Germinal center (tissue), 1 donor: ENCODE results near the gene ACTR3C.

Experiments
- DNase-seq: peaks from one replicate; pipeline ENCODE4 v3.0.0; 2012; ENCODE audit warnings: mixed read lengths, low spot score

Gene ACTR3C

DNA sequence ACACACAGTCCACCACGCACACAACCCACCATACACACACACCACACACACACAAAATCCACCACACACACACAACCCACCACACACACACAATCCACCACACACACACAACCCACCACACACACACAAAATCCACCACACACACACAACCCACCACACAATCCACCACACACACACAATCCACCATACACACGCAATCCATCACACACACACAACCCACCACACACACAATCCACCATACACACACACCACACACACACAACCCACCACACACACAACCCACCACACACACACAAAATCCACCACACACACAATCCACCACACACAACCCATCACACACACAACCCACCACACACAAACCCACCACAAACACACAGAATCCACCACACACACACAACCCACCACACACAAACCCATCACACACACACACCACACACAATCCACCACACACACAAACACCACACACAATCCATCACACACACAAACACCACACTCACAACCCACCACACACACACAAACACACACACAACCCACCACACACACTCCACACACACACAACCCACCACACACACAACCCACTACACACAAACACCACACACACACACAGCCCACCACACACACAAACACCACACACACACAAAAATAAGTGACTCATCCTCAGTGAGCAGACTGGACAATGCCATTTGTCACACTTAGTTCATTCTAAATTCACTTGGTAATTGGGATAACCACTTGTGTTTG is 36.4 kb upstream of the ACTR3C start:
- no peak for DNase-seq

DNA sequence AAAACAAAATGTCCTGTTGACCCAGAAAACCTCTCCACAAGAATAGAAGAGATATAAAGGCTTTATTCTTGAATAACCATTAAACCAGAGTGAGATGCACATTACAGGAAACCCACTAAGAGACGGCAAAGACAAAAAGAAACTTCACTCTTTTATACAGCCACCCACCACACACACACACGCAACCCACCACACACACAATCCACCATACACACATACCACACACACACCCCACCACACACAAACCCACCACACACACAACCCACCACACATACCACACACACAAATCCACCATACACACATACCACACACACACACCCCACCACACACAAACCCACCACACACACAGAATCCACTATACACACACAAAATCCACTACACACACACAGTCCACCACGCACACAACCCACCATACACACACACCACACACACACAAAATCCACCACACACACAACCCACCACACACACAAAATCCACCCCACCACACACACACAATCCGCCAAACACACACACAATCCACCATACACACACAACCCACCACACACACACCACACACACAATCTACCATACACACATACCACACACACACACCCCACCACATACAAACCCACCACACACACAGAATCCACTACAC is 35.8 kb upstream of the ACTR3C start:
- DNase-seq, result no peak

DNA sequence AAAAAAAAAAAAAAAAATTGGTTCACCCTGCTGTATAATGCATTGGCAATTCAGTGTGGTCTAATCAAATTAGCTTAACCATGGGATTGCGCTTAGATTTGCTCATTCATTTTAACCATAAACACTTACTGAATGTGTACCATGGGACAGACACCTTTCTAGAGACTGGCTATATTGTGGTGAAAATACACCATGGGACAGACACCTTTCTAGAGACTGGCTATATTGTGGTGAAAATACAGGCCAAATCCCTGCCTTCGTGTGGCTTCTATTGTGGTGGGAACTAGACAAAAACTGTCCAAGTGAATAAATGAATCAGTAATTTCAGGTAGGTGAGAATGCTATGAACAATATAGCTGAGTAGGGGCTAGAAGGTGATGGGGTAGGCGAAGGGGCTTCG is 35.1 kb upstream of the ACTR3C start:
- DNase-seq, result no peak

DNA sequence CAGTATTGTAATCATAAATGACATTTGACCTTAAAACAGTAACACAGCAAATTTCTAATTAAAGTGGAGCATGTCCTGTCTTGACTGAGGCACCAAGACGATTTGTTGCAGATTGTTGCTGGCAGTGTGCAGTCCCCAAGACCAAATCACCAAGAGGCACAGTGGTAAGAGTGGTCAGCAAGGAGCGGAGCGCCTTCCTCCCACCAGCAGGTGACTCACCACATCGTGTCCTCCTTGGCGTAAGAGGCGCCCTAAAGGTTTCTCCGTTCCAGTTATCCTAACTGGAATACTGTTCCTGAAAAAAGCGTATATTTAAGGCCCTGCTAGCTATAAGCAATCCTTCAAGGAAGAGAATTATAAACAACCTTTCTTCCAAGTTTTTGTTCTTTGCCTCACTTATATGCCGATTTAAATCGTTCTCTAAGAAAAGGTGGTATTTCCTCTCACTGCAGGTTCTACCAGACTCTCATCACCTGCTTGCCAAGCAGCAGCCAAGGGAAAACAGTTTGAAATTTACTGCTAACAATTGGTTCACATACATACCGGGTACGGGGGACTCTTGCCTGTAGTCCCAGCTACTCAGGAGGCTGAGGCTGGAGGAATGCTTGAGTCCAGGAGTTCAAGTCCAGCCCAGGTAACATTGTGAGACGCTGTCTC is 34.6 kb upstream of the ACTR3C start:
- no peak for DNase-seq

DNA sequence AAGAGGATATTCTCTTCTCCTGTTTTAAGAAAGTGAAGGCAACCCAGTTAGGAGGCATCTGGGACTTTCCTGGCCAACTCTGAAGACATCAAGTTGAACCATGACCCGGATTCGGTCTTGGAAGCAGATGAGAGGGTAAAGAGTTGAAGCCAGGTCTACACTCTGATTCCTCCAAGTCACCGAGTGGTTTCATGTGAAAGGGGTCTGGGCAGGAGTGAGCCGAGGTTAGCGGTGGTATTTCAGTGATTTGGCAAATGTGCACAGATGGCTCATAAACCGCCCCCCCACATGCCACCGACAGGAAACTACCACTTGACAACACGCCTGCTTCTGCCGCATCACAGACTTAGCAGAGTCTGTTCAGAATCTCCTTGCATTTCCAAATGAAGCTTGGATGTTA is 33.9 kb upstream of the ACTR3C start:
- peak; percentile 37 for DNase-seq

DNA sequence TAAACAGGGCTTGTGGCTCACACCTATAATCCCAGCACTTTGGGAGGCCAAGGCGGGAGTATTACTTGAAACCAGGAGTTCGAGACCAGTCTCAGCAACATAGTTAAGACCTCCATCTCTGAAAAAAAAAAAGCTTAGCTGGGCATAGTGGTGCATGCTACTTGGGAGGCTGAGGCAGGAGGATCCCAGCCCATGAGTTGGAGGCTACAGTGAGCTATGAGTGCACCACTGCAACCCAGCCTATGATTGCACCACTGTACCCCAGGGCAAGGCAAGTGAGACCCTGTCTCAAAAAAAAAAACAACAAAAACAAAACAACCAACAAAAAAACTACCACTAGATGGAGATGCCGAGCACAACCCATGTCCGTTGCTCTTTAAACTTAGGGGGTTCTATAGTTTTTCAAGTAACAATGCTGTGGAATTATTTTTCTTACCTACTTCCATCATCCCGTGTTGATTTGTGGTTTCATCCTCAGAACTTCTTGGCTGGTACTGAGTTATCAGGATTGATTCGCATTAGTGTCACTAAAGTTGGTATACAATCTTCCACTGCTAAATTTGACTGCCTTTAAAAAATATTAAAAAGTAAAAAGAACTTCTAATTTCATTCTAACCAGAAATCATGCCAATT is 33.0 kb upstream of the ACTR3C start:
- DNase-seq, result peak; percentile 56

DNA sequence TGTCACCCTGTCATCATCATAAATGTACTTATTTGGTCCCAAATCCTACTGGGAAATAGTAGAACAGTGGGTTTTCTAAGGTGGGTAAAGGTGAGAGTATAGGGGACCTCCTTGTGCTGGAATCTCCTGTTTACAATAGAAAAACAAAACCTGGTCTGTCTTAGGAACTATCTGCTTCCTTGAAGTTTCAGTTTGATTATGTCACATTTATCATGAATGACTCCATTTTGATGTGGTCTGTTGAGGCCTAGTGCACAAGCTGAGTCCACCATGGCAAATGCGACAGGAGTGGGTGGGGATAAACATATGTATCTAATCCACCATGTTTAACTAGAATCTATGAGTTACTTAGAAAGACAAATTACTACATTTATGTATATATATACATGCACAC is 32.3 kb upstream of the ACTR3C start:
- DNase-seq, result no peak

DNA sequence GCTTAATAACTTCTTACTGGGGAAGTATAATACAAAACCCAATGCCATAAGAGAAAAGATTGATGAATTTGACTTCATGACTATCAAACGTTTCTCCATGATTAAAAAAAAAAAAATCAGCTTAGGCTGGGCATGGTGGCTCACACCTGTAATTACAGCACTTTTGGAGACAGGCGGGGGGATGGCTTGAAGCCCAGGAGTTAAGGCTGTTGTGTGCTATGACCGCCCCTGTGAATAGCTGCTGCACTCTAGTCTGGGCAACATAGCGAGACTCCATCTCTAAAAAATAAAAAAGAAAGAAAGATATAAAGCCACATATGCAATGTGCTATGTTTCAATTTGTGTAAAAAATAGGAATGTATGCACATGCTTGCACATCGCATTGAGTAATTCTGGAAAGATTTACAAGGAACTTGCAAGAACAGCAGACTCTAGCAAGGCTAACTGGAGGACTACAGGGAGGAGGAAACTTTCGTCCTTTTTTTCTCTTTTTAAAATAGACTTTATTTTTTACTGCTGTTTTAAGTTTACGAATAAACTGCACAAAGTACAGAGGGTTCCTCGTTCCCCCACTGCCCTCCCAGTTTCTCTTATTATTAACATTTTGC is 28.3 kb upstream of the ACTR3C start:
- no peak for DNase-seq

DNA sequence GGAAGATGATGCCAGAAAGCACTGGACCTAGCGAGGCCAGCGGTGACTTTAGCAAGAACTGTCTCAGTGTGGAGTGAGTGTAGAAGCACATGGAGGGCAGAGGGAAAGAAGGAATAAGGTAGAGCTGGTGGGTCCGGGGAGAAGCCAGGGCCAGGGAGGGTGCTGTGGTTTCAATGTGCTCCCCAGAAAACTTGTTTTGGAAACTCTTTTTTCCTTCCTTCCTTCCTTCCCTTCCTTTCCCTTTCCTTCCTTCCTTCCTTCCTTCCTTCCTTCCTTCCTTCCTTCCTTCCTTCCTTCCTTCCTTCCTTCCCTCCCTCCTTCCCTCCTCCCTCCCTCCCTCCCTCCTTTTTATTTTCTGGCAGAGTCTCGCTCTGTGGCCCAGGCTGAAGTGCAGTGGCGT is 23.6 kb upstream of the ACTR3C start:
- no peak for DNase-seq

DNA sequence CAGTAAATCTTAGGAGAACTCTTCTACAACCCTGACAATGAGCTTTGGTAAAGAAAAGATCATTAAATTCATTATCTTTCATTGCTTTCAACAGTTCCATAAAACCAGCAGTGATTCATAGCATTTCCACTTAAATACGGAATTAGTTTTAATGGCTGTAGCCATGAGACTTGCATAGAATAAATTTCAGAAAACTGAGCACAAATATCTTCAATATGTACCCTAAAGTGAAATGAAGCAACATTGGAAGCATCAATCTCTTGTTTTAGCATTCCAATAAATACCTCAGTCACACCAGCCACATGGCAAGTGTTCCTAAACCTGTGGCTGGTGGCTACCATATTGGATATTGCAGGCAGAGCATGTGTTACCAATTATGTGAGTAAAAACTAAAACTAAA is 21.7 kb upstream of the ACTR3C start:
- DNase-seq, result no peak

DNA sequence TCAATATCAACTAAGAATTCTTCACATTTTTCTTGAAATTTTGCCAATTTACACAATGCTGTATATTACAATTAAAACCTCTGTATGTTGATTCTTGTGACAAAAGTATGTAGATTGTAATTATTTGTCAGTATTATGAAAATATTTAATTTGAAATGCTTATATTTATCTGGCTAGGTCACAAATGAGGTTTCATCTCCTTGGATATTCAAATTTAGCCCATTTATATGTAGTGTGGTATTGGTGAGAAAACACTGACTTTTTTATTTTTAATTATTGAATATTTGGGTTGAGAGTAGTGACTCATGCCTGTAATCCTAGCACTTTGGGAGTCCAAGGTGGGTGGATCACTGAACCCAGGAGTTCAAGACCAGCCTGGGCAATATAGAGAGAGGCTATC is 21.0 kb upstream of the ACTR3C start:
- no peak for DNase-seq

DNA sequence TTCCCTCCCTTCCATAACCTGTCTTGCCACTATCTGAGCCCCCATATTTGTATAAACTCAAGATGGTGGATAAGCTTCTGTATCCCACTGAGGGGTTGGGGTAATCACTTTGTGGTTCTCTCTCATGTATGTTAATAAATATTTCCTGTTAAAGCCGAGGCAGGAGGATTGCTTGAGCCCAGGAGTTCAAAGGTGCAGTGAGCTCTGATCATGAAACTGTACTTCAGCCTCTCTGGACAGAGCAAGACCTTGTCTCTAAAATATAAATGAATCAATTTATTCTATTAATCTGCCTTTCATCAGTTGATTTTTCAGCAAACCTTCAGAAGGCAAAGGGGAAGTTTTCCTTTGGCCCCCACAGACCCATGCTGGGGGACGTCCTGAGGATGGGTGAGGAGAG is 19.9 kb upstream of the ACTR3C start:
- no peak for DNase-seq

DNA sequence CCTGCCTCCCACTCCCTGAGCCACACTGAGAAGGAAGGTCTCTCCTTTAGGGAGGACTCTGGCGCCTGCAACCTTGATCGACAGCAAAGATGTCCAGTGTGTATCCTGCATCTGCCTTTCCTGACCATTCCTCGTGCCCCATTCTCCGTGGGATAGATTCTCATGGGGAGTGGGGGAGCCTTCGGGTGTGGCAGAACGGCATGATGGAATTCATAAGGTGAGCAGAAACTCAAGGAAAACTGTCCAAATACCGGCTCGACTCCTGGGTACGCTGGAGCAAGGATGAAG is 18.7 kb upstream of the ACTR3C start:
- no peak for DNase-seq

DNA sequence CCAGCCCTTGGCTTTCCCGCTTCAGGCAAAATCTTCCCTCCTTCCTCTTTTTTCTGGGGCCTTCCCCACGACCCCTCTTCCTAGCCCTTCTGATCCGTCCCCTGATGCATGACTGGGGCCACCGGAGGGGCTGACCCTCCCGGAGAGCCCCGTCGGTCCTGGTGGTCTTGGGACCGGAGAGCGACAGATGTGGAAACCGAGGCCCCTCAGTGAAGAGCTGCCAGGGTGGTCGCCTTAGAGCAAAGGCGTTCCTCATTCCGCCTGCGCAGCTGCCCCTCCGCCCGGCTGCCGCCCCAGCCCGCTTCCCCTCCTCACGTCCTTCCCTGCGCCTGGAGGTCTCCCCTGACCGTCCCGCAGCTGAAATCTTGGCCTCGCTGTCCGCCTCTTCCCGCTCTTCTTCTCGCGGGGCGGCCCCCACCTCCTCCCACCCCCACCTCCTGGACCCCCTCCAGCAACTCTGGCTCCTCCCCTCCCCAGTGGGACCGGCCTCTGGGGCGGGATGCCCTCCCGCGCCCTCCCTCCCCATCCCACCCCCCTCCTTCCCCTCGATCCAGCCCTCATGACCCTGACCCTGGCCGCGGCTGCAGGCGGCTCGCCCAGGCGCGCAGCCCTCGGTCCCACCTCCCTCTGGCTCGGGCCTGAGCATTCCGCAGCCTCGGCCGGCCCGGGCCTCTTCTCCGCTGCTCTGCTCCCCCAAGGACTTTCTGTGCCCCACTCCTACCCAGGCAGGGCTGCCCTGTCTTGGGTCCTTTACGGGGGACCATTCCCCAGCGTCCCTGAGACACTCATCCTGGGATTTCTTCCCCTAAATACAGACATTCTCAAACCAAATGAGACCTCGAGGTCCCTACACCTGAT is 18.1 kb upstream of the ACTR3C start, which contains the start of gene RARRES2:
Gene RARRES2 (minus strand): TSS at position 367 of the 858 bp plus-strand sequence. CDS start 1,020 bp downstream, outside the sequence.
- no peak for DNase-seq

DNA sequence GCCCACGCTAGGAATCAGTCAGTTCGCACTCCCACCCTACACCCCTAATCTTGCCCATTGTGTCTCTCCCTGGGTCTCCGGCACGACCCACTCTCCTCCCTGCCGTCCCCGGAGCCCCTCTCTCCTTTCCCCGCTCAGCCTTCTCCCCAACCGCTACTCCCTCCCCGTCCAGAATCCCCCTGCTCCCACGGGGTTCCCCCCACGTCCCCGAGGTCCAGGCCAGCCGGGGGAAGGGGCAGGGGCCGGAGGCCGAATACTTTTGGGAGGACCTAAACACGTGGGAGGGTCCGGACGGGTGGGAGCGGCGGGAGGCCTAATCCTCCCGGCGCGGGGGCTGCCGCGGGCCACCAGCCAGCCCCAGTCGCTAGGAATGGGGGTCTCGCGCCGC is 17.5 kb upstream of the ACTR3C start:
- DNase-seq, result no peak

DNA sequence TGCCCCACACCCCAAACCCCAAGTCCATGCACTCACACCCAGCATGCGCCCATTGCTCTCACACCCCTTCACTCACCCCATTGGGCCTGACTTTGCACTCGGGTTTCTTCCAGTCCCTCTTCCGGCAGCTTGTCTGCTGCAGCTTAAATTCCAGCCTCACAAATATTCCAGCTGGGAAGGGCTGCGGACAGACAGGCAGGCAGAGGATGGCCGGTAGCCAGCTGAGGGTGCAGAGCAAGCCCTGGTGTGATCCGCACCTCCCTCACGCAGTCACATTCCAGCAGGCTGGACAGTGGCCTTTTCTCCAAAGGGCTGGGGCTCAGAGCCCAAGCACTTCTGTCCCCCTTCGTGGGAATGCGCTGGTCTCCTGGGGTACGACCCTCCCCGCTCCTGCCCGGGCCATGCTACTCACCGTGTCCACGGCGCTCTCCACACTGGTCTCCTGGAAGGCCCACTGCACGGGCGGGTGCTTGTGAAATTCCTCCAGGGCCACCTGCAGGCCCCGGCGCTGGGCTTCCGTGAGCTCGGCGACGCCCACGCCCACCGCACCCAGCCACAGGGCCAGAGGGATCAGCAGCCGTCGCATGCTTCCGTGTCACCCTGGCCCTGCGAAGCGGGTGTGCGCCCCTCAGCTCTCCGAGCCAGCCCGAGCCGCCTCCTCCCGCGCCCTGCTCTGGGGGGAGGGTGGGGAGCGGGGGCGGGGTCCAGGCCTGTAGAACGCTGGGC is 16.8 kb upstream of the ACTR3C start:
- DNase-seq, result no peak

DNA sequence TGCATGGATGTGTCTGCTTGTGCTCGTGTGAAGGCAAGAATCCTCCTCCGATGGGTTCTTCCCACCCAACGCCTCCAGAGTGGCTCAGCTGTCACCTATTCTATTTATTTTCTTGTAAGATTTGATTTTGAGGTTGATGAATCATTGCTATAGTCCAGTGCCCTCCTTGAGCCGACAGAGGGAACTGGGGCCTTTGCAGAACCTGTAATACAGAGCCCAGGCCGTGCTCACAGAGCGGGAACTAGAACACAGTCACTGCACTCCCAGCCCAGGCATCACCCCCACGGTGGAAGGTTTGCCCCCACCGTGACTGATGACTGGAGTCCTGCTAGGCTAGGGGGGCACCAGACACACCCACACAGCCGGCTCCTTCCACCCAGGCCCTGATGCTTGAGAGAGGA is 16.1 kb upstream of the ACTR3C start:
- DNase-seq, result no peak

DNA sequence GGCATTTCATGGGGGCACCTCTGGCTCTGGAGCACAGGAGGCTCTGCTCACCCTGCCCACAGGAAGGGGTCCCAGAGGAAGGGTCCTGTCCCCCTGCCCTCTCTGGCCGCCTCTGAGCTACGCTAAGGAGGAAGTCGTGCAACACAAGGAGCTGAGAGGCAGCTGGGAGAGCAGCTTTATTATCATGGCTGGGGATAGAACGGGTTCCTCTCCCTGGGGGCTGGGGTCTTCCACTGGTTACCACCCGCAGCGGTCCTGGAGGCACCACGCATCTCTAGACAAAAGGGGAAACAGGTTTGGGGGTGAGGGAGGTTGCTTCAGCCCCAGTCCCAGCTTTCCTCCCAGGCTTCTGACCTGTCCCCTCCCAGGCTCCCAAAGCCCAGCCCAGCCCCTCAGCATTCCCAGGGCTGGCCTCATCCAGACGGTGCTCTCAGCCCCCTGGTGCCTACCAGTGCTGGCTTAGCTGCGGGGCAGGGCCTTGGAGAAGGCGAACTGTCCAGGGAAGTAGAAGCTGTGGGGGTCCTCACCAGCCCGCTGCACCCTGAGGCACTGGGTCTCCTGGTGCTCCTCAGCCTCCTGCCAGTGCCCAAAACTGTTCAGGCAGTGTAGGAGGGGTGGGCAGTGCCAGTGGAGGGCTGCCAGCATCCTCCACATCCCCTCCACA is 15.0 kb upstream of the ACTR3C start:
- DNase-seq, result no peak

DNA sequence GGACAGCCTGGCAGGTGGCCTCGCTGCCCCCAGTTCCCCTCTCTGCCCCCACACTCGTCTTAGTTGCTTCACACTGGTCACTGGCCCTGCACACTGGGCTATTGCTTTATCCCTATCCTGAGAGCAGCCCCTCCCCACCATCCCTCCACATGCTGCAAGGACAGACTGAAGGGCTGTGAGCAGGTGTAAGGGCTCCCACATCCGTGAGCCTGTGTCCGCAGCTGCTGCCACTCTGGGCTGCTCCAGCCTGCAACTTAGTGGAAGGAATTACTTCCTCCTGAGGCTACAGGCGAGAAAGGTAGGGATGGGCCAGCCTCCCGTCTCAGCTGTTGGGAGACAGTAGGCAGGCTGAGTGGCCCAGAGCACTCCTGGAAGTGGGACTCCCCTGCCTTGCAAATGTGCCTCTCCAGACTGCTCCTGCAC is 14.3 kb upstream of the ACTR3C start:
- no peak for DNase-seq

DNA sequence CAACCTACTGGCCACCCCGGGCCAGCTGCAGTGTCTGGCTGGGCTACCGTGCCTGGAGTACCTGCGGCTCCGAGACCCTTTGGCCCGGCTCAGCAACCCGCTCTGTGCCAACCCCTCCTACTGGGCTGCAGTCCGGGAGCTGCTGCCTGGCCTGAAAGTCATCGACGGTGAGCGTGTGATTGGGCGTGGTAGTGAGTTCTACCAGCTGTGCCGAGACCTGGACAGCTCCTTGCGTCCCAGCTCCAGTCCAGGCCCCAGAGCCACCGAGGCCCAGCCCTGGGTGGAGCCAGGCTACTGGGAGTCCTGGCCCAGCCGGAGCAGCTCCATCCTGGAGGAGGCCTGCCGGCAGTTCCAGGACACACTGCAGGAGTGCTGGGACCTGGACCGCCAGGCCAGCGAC is 13.8 kb upstream of the ACTR3C start:
- no peak for DNase-seq

DNA sequence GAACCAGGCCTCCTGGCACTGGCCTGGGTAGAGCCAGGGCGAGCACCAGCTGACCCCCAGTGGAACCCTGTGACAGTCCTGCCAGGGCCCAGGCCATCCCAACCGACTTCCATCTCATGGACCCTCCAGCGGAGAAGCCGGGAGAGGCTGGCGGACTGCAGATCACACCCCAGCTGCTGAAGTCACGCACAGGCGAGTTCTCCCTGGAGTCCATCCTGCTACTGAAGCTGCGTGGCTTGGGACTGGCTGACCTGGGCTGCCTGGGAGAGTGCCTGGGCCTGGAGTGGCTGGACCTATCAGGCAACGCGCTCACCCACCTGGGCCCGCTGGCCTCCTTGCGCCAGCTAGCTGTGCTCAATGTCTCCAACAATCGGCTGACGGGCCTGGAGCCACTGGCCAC is 13.4 kb upstream of the ACTR3C start:
- DNase-seq, result no peak
